GM12873 (cell line): ENCODE data around the gene WASF3.

Source experiments
- TF ChIP-seq, protein P1 (sequence below): IDR thresholded peaks from 2 replicates; pipeline ENCODE4 v1.5.1; 2012; ENCODE audit warnings: low read depth, mild to moderate bottlenecking, moderate library complexity, low read length, control low read depth; ENCODE audit not compliant: insufficient read depth; ENCODE audit errors: missing control alignments

Gene WASF3

DNA sequence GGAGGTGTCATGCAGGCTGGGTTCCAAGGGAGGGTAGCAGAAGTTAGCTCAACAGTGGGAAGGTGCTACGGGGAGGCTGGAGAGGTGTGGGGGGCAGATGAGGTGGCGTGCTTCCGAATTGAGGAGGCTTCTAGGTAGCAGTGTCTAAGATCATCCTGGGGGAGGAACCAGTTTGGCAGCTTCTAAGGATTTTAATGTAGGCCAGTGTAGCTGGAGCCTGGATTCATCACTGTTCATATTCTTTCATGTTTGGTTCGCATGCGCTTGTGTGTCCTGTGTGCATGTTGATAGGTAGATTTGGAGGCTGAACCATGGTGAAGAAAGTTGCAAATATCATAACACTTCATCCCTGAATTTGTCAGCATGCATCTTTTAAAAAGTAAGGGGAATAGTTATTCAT lies 116.4 kb downstream of the WASF3 start:
- TF ChIP-seq, protein P1, sequence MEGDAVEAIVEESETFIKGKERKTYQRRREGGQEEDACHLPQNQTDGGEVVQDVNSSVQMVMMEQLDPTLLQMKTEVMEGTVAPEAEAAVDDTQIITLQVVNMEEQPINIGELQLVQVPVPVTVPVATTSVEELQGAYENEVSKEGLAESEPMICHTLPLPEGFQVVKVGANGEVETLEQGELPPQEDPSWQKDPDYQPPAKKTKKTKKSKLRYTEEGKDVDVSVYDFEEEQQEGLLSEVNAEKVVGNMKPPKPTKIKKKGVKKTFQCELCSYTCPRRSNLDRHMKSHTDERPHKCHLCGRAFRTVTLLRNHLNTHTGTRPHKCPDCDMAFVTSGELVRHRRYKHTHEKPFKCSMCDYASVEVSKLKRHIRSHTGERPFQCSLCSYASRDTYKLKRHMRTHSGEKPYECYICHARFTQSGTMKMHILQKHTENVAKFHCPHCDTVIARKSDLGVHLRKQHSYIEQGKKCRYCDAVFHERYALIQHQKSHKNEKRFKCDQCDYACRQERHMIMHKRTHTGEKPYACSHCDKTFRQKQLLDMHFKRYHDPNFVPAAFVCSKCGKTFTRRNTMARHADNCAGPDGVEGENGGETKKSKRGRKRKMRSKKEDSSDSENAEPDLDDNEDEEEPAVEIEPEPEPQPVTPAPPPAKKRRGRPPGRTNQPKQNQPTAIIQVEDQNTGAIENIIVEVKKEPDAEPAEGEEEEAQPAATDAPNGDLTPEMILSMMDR = no peak

DNA sequence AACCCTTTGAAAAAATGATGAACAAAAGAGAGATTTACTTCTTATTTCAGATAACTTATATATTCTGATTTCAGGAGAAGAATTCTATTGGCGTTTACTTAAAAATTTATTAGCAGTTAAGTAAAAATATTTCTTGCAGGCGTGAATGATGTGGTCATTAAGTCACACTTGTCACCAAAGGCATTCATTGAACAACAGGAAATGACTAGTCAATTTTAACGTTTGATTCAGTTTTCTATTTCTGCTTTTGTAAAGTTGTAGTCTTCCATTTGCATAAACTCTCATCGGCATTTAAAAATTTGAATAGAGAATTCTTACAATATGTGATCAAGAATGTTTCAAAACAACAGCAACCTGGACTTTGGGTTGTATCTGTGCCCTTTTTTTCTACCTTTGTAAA lies 119.7 kb downstream of the WASF3 start:
- TF ChIP-seq, protein P1 = no peak

DNA sequence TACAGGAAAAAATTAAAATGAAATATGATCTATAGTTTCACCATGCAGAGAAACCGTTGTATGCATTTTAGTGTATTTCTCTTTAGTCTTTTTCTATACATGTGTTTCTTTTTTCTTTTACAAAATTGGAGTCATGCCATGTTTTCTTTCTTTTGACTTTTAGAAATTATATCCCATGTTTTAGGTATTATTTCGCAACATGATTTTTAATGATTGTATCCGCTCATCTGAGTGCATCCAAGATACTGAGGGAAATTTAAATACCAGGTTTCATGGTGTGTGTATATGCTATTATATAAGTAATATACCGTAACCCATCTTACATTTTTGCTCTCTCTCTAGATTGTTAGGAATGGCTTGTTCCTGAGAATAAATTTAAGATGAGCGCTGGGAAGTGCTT lies 120.8 kb downstream of the WASF3 start:
- TF ChIP-seq, protein P1 = no peak

DNA sequence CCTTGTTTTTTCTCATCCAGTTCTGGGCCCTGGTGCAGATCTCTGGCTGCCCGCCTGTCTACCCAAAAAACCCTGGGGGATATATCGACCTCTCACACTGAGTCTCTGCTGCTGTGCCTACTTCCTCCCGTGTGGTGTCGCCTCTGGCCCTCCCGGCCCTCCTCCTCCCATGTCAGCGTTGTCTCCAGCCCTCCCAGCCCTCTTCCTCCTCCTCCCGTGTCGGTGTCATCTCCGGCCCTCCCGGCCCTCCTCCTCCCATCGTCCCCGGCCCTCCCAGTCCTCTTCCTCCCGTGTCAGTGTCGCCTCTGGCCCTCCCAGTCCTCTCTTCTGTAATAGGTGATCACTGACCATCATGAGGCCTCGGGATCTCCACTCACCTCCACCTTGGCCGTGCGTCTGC lies 121.3 kb downstream of the WASF3 start:
- TF ChIP-seq, protein P1 = no peak

DNA sequence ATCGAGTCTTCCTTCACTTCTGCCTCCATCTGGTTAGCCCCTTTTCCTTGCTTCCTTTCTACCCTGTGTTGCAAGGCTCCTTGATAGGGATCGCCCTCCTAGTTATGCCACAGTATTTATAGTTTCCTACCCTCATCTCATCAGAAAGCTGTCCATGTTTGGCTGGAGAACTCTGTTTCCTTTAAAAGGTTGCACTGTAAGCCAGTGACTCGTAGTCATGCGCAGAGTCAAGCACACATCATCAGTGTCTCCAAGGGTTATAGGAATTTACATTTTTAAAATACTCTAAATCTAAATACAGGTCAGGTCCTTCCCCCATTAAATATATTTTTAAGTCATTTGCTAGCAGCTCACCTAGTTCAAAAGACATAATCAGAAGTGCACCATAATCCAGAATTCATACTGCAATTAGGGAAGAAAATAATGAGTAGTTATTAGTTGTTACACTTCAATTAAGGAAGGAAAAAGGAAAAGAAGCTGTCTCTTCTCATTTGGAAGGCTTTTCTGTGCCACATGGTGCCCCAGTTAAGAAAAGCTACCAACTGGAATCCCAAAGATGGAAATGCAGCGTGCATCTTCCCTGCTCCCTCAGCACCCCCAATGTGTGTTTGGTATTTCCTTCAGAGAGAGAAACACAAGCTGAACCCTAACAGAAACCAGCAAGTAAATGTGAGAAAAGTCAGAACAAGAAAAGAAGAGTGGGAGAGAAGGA lies 122.1 kb downstream of the WASF3 start:
- TF ChIP-seq, protein P1 = no peak

DNA sequence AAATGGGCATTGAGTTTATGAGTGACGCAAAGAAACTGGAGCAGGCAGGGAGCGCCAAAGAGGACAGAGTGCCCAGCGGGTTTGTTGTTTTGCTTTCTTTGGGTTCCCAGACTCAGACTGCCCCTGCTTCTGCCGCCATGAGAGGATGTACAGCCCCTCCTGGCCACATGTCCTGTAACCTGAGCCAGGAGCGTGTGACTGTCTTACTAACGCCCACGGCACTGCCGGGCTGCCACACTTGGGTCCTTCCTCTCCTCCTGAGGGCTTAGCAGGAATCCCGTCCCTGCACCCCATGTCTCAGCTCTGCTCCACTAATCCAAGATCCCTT lies 122.6 kb downstream of the WASF3 start:
- TF ChIP-seq, protein P1 = no peak

DNA sequence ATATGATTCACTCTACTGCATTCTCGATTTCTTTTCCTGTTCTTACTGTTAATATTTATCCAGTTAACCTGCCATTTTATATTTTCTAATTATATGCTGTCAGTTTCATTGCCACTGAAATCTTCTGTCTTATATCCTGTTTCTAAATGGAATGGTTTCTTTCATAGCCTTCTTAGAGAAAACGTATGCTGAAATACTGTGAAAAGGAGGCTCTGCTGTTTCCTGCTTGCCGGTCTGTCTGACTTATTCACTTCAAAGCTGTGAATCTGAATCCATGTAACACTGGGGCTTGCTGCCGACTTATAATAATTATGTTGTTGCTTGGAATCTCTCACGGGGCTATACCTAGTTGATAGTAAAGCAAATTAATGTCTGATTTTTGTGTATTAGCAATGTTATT lies 123.1 kb downstream of the WASF3 start:
- TF ChIP-seq, protein P1 = no peak

DNA sequence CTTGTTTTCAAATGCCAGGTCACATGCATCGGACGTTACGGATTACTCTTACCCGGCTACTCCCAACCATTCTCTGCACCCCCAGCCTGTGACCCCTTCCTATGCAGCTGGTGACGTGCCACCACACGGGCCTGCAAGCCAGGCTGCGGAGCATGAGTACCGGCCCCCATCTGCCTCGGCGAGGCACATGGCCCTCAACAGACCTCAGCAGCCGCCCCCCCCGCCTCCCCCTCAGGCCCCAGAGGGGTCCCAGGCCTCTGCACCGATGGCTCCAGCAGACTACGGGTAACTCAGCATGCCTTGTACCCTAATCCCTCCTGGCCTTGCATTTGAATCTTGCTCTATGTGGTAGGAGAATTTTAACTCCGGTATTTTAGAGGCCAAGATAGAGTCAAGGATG lies 123.6 kb downstream of the WASF3 start:
- TF ChIP-seq, protein P1 = no peak
